HL-60 (cell line): ENCODE results near the gene IGFALS.

Experiments
- CTCF ChIP-seq: IDR thresholded peaks from one replicate; pipeline ENCODE4 v1.5.1; 2011; ENCODE audit warnings: low read length, control low read depth, inconsistent platforms; ENCODE audit not compliant: insufficient read depth
- POLR2AphosphoS5 ChIP-seq: IDR thresholded peaks from 2 replicates; pipeline ENCODE4 v1.6.1; 2012; ENCODE audit warnings: low read depth
- REST ChIP-seq: IDR thresholded peaks from 2 replicates; pipeline ENCODE4 v1.6.1; 2012; ENCODE audit warnings: low read depth; ENCODE audit not compliant: insufficient replicate concordance

- no peak for TF ChIP-seq REST
- no peak for TF ChIP-seq CTCF
- TF ChIP-seq POLR2AphosphoS5, result no peak
Measured at GRCh38 chr16:1758923-1759322, 34.6 kb downstream of the IGFALS start.
